GM18907 (cell line): ENCODE measurements around the gene ZNF189.
A peak's percentile ranks its signal among the peaks of the same experiment; 100 is the strongest.

Source experiments
- ATAC-seq: cut with Tn5 transposase; IDR thresholded peaks from one replicate; pipeline ENCODE4 v1.9.1; 2021; ENCODE audit warnings: mild to moderate bottlenecking, moderate library complexity; ENCODE audit not compliant: unreplicated experiment

ZNF189 gene

DNA sequence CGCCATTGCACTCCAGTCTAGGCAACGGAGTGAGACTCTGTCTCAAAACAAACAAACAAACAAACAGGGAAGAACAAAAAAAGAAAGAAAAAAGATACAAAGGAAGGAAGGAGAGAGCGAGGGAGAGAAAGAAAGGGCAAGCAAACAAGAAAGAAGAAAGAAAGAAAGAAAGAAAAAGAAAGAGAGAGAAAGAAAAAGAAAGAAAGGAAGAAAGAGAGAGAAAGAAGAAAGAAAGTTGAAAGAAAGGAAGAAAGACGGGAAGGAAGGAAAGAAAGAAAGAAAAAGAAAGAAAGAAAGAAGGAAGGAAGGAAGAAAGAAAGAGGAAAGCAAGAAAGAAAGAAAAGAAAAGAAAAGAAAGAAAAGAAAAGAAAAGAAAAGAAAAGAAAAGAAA lies 50.0 kb downstream of the ZNF189 start:
- no peak for ATAC-seq

DNA sequence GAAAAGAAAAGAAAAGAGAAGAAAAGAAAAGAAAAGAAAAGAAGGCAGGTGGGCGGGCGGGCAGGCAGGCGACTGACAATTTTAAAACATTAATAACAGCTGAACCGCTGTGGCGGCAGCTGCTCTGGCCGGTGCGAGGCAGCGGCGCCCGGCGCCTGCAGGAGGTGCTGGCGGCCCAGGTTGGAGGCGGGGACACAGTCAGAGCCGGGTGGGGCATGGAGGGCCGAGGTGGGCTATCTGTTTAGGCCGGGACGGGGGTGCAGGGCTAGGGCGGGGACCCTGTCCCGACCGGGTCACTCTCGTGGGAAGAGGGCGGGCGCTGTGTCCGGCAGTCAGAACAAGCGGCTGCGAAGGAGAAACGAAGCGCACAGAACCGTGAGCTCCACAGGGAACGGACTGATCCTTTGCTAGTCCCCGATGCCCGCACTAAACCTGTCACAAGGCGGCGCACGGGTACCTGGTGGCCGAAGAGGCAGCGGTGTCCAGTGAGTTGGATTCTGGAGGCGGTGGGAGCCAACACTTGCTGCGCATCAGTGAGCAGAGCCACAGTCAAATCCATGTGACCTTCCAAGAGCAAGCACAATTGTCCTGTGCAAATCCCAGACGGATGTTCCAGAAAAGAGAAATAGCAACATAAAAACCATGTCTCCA lies 50.5 kb downstream of the ZNF189 start:
- ATAC-seq = peak; percentile 98

DNA sequence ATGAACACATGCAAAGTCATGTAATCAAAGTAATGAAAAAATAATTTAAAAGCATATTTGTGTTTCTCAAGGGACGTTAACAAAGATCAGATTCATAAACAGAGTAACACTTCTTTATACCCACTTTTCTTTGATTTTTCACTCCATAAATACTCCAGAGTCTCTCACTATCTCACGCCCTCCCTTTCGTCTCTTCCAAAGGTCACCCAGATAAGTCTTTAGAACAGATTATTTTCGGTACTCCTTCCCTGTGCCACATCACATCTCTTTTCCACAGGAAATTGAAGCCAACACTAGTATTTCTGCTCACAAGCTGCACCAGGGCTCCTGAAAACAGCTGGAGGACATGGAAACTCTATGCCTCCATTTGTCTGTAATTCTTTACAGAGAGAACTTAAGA lies 52.3 kb downstream of the ZNF189 start:
- no peak for ATAC-seq

DNA sequence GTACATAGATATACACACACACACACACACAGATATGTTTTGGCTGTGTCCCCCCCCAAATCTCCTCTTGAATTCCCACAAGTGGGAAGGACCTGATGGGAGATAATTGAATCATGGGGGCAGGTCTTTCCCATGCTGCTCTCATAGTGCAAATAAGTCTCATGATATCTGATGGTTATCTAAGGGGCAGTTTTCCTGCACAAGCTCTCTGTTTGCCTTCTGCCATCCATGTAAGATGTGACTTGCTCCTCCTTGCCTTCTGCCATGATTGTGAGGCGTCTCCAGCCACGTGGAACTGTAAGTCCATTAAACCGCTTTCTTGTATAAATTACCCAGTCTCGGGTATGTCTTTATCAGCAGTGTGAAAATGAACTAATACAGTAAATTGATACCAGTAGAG lies 52.8 kb downstream of the ZNF189 start:
- no peak for ATAC-seq

DNA sequence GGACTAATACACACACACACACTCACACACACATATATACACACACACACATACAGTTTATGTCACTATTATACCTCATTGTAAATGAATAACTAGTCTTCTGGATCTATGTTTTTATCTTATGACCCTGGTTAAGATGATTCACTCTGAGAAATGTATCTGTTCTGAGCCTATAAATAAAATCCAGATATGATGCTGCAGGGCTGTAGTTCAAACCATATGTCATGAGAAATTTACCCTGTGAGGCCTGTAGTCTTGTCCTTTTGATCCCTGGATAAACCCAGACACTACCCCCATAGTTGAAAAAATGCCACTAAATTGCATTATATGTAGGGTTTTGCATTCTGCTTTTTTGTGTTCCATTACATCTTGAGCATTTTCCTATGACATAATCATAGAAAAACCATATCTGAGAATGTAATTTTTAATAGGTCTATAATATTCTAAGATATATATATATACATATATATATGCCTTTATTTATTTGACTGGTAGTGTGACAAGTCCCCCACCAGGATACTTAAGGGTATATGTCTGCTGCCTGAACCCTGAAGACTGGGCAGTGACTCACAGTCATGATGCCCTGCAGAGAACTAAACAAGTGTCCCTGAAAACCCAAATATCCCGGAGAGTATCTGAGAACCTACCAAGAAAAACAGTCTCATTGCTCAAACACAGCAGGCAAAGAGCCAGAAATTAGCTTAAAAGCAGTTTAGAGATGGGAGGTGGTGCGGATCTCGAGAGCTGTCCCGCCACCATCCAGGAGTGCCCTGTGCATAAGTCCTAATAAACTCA lies 55.3 kb downstream of the ZNF189 start:
- no peak for ATAC-seq

DNA sequence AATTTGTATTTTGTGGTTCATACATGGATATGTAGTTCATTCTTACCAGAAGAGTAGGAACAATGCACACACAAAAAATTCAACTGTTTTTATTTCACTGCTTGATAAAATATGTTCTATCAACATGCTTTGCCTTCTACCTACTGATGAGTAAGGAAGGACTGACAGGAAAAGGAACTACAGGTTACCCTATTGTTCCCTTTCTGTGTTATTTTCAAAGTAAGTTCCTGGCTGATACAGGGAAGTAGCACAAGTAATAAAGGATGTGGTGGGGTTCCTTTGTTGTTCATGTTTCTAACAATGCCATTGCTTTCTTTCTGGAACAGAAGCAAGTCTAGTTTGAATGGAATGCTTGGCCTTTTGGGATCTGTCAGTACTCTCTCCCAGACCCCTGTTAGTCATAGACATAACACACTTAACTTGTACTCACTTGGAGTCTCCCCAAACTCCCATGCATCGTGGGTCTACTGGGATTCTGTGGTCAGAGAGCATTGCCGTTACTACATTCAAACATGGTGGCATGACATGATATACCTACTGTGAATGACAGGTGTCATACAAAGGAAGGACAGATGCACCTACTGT lies 57.1 kb downstream of the ZNF189 start:
- ATAC-seq = no peak

DNA sequence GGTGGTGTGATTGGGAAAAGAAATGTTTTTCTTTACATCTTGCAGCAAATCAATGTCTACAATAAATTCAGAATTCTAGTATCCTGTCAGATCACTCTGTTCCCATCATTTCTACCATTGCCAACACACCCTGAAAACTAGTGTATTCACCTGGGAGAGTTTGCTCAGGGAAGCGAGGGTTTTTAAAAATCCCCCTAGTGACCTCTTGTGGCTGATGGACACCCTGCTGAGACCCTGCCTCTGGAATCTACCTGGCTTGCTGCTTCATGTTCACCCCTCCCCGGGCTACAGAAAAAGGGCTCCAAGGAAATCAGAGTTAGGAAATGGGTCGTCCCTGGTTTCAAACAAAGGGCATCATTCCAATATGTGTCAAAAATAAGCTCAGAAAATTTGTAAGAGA lies 58.4 kb downstream of the ZNF189 start:
- ATAC-seq = no peak

DNA sequence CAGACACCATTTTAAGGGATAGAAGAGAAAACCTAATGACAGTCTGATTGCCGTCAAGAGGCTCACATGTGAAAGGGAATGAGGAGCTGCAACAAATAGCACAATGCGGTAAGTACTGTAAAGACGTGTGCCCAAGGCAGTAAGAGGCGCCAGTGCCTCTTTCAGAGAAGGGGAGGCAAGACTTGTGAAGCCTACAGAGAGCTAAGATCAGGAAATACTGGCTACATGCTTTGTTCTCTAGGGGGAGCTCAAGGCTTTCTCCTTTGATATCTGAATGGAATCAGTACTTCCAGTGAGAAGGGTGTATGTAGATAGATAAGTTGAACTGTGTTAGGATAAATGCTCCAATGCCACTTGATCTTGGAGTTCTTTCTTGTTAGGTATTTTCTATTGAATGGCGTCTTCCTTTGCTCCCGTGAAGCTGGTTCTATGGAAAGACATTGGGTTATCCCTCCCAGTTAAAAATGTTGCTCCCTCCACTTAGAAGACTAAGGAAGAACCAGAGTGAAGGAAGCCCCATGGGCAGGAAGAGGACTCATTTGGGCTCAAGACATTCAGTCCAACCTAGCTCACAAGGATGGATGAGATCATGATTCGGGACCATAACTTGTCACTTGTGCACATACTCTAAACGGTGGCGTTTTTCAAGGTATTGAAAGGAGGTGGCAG lies 60.4 kb downstream of the ZNF189 start:
- peak; percentile 95 for ATAC-seq
